Neural cell (in vitro differentiated cells): ENCODE measurements around the gene BMP2K. TPM values are rescaled to one million over a fixed set of nuclear protein-coding genes. Genes with fewer than 3 reads are reported as not detected.
A peak's percentile ranks its signal among the peaks of the same experiment; 100 is the strongest.

Source experiments
- H2AFZ ChIP-seq: fragments of 200-600, 300-800 bp; sonication (generic), shearing (Covaris generic); 2 replicates; pipeline ENCODE4 v1.6.0; 2014; ENCODE audit warnings: low read depth, mild to moderate bottlenecking, antibody characterized with exemption, low read length, moderate library complexity
- H3F3A ChIP-seq: fragments of 200-600 bp; shearing (Covaris generic); 2 replicates; pipeline ENCODE4 v1.6.1; 2016; ENCODE audit warnings: mild to moderate bottlenecking, moderate library complexity, mixed read lengths, antibody characterized with exemption, low read length; ENCODE audit not compliant: insufficient read depth, poor library complexity, severe bottlenecking
- H3K27ac ChIP-seq: fragments of 200-600, 300-800 bp; sonication (generic), shearing (Covaris generic); 2 replicates; pipeline ENCODE4 v1.5.1; 2014; ENCODE audit warnings: mild to moderate bottlenecking, low read length, moderate library complexity
- H3K27me3 ChIP-seq: fragments of 300-800, 200-600 bp; sonication (generic), shearing (Covaris generic); 2 replicates; pipeline ENCODE4 v1.6.0; 2014; ENCODE audit warnings: mild to moderate bottlenecking, low read depth, low read length, moderate library complexity; ENCODE audit not compliant: insufficient read depth
- H3K36me3 ChIP-seq: fragments of 300-800, 200-600 bp; sonication (generic), shearing (Covaris generic); 2 replicates; pipeline ENCODE4 v1.5.1; 2014; ENCODE audit warnings: mild to moderate bottlenecking, antibody characterized with exemption, low read length, moderate library complexity; ENCODE audit not compliant: insufficient read depth
- H3K4me2 ChIP-seq: fragments of 300-800, 200-600 bp; sonication (generic), shearing (Covaris generic); 2 replicates; pipeline ENCODE4 v1.6.0; 2014; ENCODE audit warnings: mild to moderate bottlenecking, low read length
- H3K4me3 ChIP-seq: fragments of 300-800, 200-600 bp; sonication (generic), shearing (Covaris generic); 2 replicates; pipeline ENCODE4 v1.5.1; 2014; ENCODE audit warnings: mild to moderate bottlenecking, low read length, moderate library complexity
- H3K79me2 ChIP-seq: fragments of 200-600 bp; shearing (Covaris generic); replicated peaks from 2 replicates; pipeline ENCODE4 v1.6.0; 2014; ENCODE audit warnings: mild to moderate bottlenecking, low read length, moderate library complexity; ENCODE audit not compliant: insufficient read depth
- H3K9ac ChIP-seq: fragments of 300-800, 200-600 bp; sonication (generic), shearing (Covaris generic); 2 replicates; pipeline ENCODE4 v1.6.1; 2016; ENCODE audit warnings: mild to moderate bottlenecking, low read length, mixed read lengths
- H3K9me2 ChIP-seq: fragments of 200-600 bp; shearing (Covaris generic); 2 replicates; pipeline ENCODE4 v1.6.1; 2016; ENCODE audit warnings: mild to moderate bottlenecking, low read length, mixed read lengths; ENCODE audit not compliant: insufficient read depth
- H3K9me3 ChIP-seq: fragments of 200-600, 300-800 bp; sonication (generic), shearing (Covaris generic); 2 replicates; pipeline ENCODE4 v1.6.1; 2016; ENCODE audit warnings: mild to moderate bottlenecking, mixed run types, low read length, moderate library complexity, mixed read lengths
- H4K20me1 ChIP-seq: fragments of 200-600 bp; shearing (Covaris generic); 2 replicates; pipeline ENCODE4 v1.6.1; 2016; ENCODE audit warnings: mild to moderate bottlenecking, mixed run types; ENCODE audit not compliant: insufficient read depth
- EP300 ChIP-seq: fragments of 450-650 bp; conservative IDR thresholded peaks from 2 replicates; pipeline ENCODE4 v1.6.1; 2014; ENCODE audit warnings: antibody characterized with exemption, mild to moderate bottlenecking, moderate library complexity; ENCODE audit not compliant: poor library complexity, severe bottlenecking
- EZH2 ChIP-seq: fragments of 200-600, 300-800 bp; shearing (Covaris generic), sonication (generic); IDR thresholded peaks from 2 replicates; pipeline ENCODE4 v1.6.1; 2014; ENCODE audit warnings: antibody characterized with exemption, low read length, borderline replicate concordance, mild to moderate bottlenecking; ENCODE audit not compliant: insufficient read depth, poor library complexity, severe bottlenecking
- MXI1 ChIP-seq: fragments of 450-650 bp; conservative IDR thresholded peaks from 2 replicates; pipeline ENCODE4 v1.6.1; 2014; ENCODE audit warnings: antibody characterized with exemption, mild to moderate bottlenecking; ENCODE audit not compliant: poor library complexity, severe bottlenecking
- POLR2AphosphoS5 ChIP-seq: IDR thresholded peaks from 2 replicates; pipeline ENCODE4 v1.6.1; 2012
- RAD21 ChIP-seq: fragments of 450-650 bp; conservative IDR thresholded peaks from 2 replicates; pipeline ENCODE4 v1.6.1; 2014; ENCODE audit warnings: antibody characterized with exemption, mild to moderate bottlenecking, moderate library complexity
- SMC3 ChIP-seq: fragments of 450-650 bp; conservative IDR thresholded peaks from 2 replicates; pipeline ENCODE4 v1.6.1; 2014; ENCODE audit warnings: antibody characterized with exemption, mild to moderate bottlenecking, moderate library complexity; ENCODE audit not compliant: poor library complexity
- TAF1 ChIP-seq: IDR thresholded peaks from 2 replicates; pipeline ENCODE4 v1.6.1; 2012; ENCODE audit warnings: low read depth
- polyA minus RNA-seq: library from RNA; depleted of rRNA, polyadenylated mRNA; stranded (reverse); fragments of >200 nt; gene quantifications from 2 replicates; pipeline ENCODE4 v1.2.3, GENCODE V29; 2014
- polyA plus RNA-seq: library from polyadenylated mRNA; depleted of rRNA; stranded (reverse); fragments of >200 nt; gene quantifications from 2 replicates; pipeline ENCODE4 v1.2.3, GENCODE V29; 2014
- TF ChIP-seq, protein P1 (sequence below): IDR thresholded peaks from 2 replicates; pipeline ENCODE4 v1.6.1; 2012; ENCODE audit warnings: borderline replicate concordance
- TF ChIP-seq, protein P2 (sequence below): fragments of 450-650 bp; IDR thresholded peaks from 2 replicates; pipeline ENCODE4 v1.5.1; 2014; ENCODE audit warnings: antibody characterized with exemption, mild to moderate bottlenecking, moderate library complexity; ENCODE audit not compliant: poor library complexity, severe bottlenecking

Gene BMP2K
- polyA plus RNA-seq (14.3 and 14.7 TPM in 2 replicates), polyA minus RNA-seq (61.4 and 71.8 TPM in 2 replicates)

DNA sequence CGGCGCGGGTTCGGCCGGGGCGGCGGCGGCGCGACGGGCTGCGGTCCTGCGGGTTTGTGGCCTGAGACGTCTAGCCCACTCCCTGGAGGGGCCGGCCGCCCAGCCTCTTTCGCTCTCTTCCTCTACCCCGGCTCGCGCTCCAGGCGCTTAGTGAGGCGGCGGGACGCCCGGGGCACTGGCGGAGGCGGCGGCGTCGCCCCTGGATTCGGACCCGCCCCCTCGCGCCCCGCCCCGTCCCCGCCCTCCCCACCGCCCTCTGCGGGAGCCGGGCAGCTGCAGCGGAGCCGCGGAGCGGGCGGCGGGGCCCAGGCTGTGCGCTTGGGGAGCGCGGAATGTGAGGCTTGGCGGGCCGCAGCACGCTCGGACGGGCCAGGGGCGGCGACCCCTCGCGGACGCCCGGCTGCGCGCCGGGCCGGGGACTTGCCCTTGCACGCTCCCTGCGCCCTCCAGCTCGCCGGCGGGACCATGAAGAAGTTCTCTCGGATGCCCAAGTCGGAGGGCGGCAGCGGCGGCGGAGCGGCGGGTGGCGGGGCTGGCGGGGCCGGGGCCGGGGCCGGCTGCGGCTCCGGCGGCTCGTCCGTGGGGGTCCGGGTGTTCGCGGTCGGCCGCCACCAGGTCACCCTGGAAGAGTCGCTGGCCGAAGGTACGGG lies at the start of gene BMP2K:
TSS of gene BMP2K (plus strand) at position 272 of the 650 bp plus-strand sequence. CDS start at position 466, 194 bp downstream.
- H4K20me1 ChIP-seq = no peaks in the 10 kb centered on the region
- H3K4me2 ChIP-seq = peak within 1 kb of the TSS; percentile 94
- peaks cover 41% of the 10 kb centered on the region for H3K79me2 ChIP-seq
- no peaks in the 10 kb centered on the region for H3K27me3 ChIP-seq
- peak within 1 kb of the TSS; percentile 87 for H2AFZ ChIP-seq
- H3K9me2 ChIP-seq = no peaks in the 10 kb centered on the region
- H3K9me3 ChIP-seq = no peaks in the 10 kb centered on the region
- H3K27ac ChIP-seq = peak within 1 kb of the TSS; percentile 61
- H3K9ac ChIP-seq = peak within 1 kb of the TSS; percentile 68
- H3K36me3 ChIP-seq = no peaks in the 10 kb centered on the region
- TF ChIP-seq MXI1 = no peak
- TF ChIP-seq POLR2AphosphoS5 = peak; percentile 39
- TF ChIP-seq, protein P1, sequence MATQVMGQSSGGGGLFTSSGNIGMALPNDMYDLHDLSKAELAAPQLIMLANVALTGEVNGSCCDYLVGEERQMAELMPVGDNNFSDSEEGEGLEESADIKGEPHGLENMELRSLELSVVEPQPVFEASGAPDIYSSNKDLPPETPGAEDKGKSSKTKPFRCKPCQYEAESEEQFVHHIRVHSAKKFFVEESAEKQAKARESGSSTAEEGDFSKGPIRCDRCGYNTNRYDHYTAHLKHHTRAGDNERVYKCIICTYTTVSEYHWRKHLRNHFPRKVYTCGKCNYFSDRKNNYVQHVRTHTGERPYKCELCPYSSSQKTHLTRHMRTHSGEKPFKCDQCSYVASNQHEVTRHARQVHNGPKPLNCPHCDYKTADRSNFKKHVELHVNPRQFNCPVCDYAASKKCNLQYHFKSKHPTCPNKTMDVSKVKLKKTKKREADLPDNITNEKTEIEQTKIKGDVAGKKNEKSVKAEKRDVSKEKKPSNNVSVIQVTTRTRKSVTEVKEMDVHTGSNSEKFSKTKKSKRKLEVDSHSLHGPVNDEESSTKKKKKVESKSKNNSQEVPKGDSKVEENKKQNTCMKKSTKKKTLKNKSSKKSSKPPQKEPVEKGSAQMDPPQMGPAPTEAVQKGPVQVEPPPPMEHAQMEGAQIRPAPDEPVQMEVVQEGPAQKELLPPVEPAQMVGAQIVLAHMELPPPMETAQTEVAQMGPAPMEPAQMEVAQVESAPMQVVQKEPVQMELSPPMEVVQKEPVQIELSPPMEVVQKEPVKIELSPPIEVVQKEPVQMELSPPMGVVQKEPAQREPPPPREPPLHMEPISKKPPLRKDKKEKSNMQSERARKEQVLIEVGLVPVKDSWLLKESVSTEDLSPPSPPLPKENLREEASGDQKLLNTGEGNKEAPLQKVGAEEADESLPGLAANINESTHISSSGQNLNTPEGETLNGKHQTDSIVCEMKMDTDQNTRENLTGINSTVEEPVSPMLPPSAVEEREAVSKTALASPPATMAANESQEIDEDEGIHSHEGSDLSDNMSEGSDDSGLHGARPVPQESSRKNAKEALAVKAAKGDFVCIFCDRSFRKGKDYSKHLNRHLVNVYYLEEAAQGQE = peak; percentile 28
- H3F3A ChIP-seq = no peaks in the 10 kb centered on the region
- peak within 1 kb of the TSS; percentile 98 for H3K4me3 ChIP-seq

DNA sequence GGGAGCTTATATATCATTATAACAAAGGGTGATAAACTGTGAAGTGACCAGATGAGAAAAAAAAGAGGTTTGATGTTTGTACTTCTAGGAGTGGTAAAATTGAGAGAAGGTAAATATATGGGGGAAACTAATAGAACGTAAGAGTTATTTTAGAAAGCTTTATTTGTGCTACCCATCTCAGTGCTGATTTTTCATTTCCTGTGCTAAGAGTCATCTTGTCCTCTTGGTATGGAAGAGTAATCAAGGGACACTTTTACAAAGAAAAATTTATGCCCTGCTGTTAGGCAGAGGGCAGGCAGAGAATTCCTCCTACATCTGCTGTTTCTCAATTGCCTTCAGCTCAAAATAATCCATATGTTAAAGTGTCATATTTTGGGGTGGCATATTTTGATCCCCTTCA lies 49.6 kb upstream of the BMP2K start:
- Histone ChIP-seq H4K20me1 (no peaks in the 10 kb centered on the region), H2AFZ (no peak overlapping the region)

More for the DNA sequence above, 49.6 kb upstream of the BMP2K start:
- no peaks in the 10 kb centered on the region for H3F3A ChIP-seq
- H3K4me2 ChIP-seq = no peak overlapping the region
- TF ChIP-seq, protein P1 = no peak
- TF ChIP-seq EP300 (no peak), MXI1 (no peak), POLR2AphosphoS5 (no peak), TAF1 (no peak), SMC3 (no peak), RAD21 (no peak), EZH2 (no peak)
- TF ChIP-seq, protein P2, sequence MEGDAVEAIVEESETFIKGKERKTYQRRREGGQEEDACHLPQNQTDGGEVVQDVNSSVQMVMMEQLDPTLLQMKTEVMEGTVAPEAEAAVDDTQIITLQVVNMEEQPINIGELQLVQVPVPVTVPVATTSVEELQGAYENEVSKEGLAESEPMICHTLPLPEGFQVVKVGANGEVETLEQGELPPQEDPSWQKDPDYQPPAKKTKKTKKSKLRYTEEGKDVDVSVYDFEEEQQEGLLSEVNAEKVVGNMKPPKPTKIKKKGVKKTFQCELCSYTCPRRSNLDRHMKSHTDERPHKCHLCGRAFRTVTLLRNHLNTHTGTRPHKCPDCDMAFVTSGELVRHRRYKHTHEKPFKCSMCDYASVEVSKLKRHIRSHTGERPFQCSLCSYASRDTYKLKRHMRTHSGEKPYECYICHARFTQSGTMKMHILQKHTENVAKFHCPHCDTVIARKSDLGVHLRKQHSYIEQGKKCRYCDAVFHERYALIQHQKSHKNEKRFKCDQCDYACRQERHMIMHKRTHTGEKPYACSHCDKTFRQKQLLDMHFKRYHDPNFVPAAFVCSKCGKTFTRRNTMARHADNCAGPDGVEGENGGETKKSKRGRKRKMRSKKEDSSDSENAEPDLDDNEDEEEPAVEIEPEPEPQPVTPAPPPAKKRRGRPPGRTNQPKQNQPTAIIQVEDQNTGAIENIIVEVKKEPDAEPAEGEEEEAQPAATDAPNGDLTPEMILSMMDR = no peak
- H3K27ac ChIP-seq = no peak overlapping the region
- H3K27me3 ChIP-seq = no peaks in the 10 kb centered on the region
- no peaks in the 10 kb centered on the region for H3K9me3 ChIP-seq
- H3K79me2 ChIP-seq = no peaks in the 10 kb centered on the region
- H3K36me3 ChIP-seq = no peaks in the 10 kb centered on the region
- H3K9ac ChIP-seq = no peak overlapping the region
- no peaks in the 10 kb centered on the region for H3K9me2 ChIP-seq
- H3K4me3 ChIP-seq = no peak overlapping the region
